Daoy (cell line): ENCODE results near the gene GOLGA8G. TPM values are rescaled to one million over a fixed set of nuclear protein-coding genes. Genes with fewer than 3 reads are reported as not detected.
"Not testable (repeated sequence)": the region's sequence is repeated elsewhere in the genome, so short reads cannot be mapped to it uniquely, and the experiment has no call there.

Experiments
- DNase-seq: peaks from one replicate; pipeline ENCODE4 v3.0.0-alpha.2; 2015; ENCODE audit warnings: low read depth
- total RNA-seq: library from RNA; depleted of rRNA; stranded (reverse); fragments of >200 nt; shearing (Covaris generic); gene quantifications from 2 replicates; pipeline ENCODE4 v1.2.3, GENCODE V29; 2014; rRNA removed

The GOLGA8G gene
- 0.21 TPM in 1 of 2 replicates, not detected in the other for total RNA-seq

GRCh38 chr15:28532954-28533353 is at the start of gene GOLGA8G:
Gene GOLGA8G, minus strand, starts transcription at chr15:28532971. Its CDS starts 62 bp downstream, at chr15:28532909.
- not testable (repeated sequence) for DNase-seq

- not testable (repeated sequence) for DNase-seq
Measured at GRCh38 chr15:28573351-28573750, 40.6 kb upstream of the GOLGA8G start.

GRCh38 chr15:28553268-28553667 is 20.5 kb upstream of the GOLGA8G start, which contains the start of gene GOLGA6L25:
Gene GOLGA6L25, plus strand, starts transcription at chr15:28553568. Its CDS starts 61 bp downstream, at chr15:28553629.
- DNase-seq, result not testable (repeated sequence)

GRCh38 chr15:28515208-28515607 is 17.6 kb downstream of the GOLGA8G start:
- DNase-seq, result not testable (repeated sequence)

- not testable (repeated sequence) for DNase-seq
Measured at GRCh38 chr15:28514128-28514527, 18.6 kb downstream of the GOLGA8G start.

- DNase-seq, result not testable (repeated sequence)
Measured at GRCh38 chr15:28508217-28508889, 24.4 kb downstream of the GOLGA8G start.

- not testable (repeated sequence) for DNase-seq
Measured at GRCh38 chr15:28481340-28481739, 51.4 kb downstream of the GOLGA8G start.

Other genes starting within 250 kb of the GOLGA8G start
- 22.3 and 33.3 TPM in 2 replicates for gene HERC2, start 210.8 kb downstream of the GOLGA8G start, total RNA-seq
- not detected in 2 replicates for gene GOLGA6L24, start 174.9 kb downstream of the GOLGA8G start, total RNA-seq
- not detected in 2 replicates for gene GOLGA8F, start 154.3 kb downstream of the GOLGA8G start, total RNA-seq
- gene GOLGA6L25, start 20.6 kb upstream of the GOLGA8G start, total RNA-seq, result not detected in 2 replicates
- not detected in 2 replicates for gene GOLGA8M, start 179.4 kb upstream of the GOLGA8G start, total RNA-seq